ENCODE results near the gene PROB1.

GRCh38 chr5:139383993-139384590 lies 10.8 kb downstream of the PROB1 start:
- TF ChIP-seq POLR2A (IDR thresholded peaks at IDR 0.05) (no peak), CTCF (IDR thresholded peaks at IDR 0.05) (no peak), EP300 (IDR thresholded peaks at IDR 0.05) (no peak), POLR2AphosphoS5 (IDR thresholded peaks at IDR 0.05) (no peak)

Data from suprapubic skin (tissue), 4 donors.